ENCODE measurements around the gene MEF2B. TPM values are rescaled to one million over a fixed set of nuclear protein-coding genes. Genes with fewer than 3 reads are reported as not detected.
A peak's percentile ranks its signal among the peaks of the same experiment; 100 is the strongest.

The MEF2B gene
- total and polyA plus RNA-seq, 8 donors, result 0.93 to 7.2 (median 2.9) TPM; not detected in 5

DNA sequence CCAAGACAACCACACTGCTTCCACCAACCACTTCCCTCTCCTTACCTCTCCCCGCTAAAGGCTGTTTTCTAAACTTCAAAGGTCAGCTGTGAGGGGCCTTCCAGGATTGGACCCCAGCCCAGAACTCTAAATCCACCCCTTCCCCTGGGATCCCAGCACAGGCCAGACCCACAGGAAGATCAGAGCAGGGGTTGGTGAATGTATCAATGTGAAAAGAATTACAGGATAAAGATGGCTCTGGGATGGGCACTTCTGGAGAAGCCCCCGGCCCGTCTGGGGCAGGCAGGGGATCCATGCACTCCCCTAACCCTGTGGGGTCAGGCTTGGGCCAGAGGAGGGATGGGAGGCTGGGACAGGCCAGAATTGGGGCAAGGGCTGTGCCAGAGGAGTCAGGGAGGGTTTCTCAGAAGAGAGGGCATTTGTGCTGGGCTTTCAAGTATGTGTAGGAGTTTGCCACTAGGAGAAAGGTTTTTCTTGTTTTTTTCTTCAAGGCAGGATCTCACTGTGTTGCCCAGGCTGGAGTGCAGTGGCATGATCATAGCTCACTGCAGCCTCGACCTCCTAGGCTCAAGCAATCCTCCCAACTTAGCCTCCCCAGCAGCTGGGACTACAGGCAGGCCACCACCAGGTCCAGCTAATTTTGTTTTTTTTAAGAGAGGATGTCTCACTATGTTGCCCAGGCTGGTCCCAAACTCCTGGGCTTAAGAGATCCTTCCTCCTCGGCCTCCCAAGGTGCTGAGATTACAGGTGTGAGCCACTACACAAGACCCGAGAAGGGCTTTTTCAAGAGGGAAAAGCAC, 1.0 kb upstream of the MEF2B start:
- H3K4me3 ChIP-seq, result no peak overlapping the region
- H3K4me1 ChIP-seq, result peaks cover 8 to 21% (median 14%) of the 10 kb centered on the region in 4 donors
- TF ChIP-seq EP300 (IDR thresholded peaks at IDR 0.05), result no peak
- no peak for TF ChIP-seq POLR2AphosphoS5 (IDR thresholded peaks at IDR 0.05)
- TF ChIP-seq, protein P1, sequence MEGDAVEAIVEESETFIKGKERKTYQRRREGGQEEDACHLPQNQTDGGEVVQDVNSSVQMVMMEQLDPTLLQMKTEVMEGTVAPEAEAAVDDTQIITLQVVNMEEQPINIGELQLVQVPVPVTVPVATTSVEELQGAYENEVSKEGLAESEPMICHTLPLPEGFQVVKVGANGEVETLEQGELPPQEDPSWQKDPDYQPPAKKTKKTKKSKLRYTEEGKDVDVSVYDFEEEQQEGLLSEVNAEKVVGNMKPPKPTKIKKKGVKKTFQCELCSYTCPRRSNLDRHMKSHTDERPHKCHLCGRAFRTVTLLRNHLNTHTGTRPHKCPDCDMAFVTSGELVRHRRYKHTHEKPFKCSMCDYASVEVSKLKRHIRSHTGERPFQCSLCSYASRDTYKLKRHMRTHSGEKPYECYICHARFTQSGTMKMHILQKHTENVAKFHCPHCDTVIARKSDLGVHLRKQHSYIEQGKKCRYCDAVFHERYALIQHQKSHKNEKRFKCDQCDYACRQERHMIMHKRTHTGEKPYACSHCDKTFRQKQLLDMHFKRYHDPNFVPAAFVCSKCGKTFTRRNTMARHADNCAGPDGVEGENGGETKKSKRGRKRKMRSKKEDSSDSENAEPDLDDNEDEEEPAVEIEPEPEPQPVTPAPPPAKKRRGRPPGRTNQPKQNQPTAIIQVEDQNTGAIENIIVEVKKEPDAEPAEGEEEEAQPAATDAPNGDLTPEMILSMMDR (IDR thresholded peaks at IDR 0.05), result no peak
- TF ChIP-seq POLR2A (IDR thresholded peaks at IDR 0.05), result no peak
- H3K27ac ChIP-seq, result no peak overlapping the region
- WGBS, 5 donors, result 79 to 86% (median 80%) methylated on average over 6 of the region's 6 CpGs
- intact Hi-C loops (cut with DNase I; ENCODE audit: low total_unique reads), result no loop called here
- H3K36me3 ChIP-seq, result peaks cover 0 to 6% (median 5%) of the 10 kb centered on the region in 4 donors
- no peaks in the 10 kb centered on the region for H3K9me3 ChIP-seq
- peak in 1 of 2 donors; percentile 33 for DNase-seq
- H3K27me3 ChIP-seq, result peaks cover 0 to 7% (median 0%) of the 10 kb centered on the region in 3 donors

DNA sequence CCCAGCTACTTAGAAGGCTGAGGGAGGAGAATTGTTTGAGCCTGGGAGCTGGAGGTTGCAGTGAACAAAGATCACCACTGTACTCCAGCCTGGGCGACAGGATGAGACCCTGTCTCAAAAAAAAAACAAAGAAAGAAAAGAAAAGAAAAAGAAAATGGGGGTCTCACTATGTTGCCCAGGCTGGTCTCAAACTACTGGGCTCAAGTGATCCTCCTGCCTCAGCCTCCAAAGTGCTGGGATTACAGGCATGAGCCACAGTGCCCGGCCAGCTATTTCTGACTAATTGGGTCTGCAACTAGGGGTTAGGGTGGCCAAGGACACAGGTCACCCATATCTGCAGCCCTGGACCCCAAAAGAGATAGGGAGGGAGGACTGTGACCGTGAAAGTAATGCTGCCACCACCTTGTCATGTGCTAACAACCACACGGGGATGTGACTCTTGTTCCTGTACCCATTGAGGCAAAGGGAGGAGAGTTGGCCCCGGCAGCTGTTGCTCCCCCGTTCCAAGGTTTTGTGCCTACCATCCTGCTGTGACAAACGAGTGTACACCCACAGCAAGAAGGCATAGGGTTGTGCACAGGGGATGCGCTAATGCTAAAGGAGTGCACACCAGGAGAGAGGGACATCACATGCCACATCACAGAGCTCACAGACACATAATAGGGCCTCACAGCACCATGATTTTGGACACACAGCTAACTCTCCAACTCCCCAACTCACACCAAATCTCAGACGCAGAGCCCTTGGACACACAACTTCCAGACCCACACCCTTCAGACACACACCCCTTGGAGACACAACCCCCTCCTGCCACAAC, 619 bp downstream of the MEF2B start:
- H3K27me3 ChIP-seq, result peaks cover 0 to 7% (median 0%) of the 10 kb centered on the region in 3 donors

DNA sequence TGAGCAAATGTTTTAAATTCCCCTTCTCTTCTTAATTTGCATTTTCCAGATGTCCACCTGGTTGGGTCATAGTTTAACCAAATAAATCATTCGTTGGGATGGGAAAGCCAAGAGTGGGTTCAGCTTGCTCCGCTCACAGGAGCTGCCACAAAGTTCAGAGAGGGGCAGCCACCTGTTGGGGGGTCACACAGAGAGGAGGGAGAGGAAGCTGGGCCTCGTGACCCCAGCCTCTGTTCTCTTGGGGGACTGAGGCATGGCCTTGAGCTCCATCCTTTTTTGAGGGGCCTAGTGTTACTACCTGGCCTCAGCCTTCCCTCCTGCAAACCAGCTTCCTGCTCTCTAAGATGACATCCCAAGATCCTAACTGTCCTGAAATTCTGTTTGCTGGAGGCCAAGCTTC, 2.5 kb downstream of the MEF2B start:
- H3K36me3 ChIP-seq, result peaks cover 0 to 4% (median 0%) of the 10 kb centered on the region in 4 donors
- no peaks in the 10 kb centered on the region for H3K9me3 ChIP-seq
- H3K4me1 ChIP-seq, result peaks cover 8 to 20% (median 14%) of the 10 kb centered on the region in 4 donors
- WGBS, 5 donors, result 74 to 86% (median 79%) methylated on average over 3 of the region's 3 CpGs
- TF ChIP-seq POLR2AphosphoS5 (IDR thresholded peaks at IDR 0.05), result no peak
- TF ChIP-seq POLR2A (IDR thresholded peaks at IDR 0.05), result no peak
- TF ChIP-seq, protein P1 (IDR thresholded peaks at IDR 0.05), result no peak
- no peak for TF ChIP-seq EP300 (IDR thresholded peaks at IDR 0.05)
- no peak overlapping the region for H3K27ac ChIP-seq
- DNase-seq, result no peak
- intact Hi-C loops (cut with DNase I; ENCODE audit: low total_unique reads), result no loop called here
- peaks cover 0 to 7% (median 0%) of the 10 kb centered on the region in 3 donors for H3K27me3 ChIP-seq
- H3K4me3 ChIP-seq, result no peak overlapping the region

More for the DNA sequence above, 619 bp downstream of the MEF2B start:
- intact Hi-C loops (cut with DNase I; ENCODE audit: low total_unique reads), result no loop called here
- Histone ChIP-seq H3K4me3 (peak overlapping the region; percentile 28 to 46 (median 30)), H3K9me3 (no peaks in the 10 kb centered on the region), H3K27ac (no peak overlapping the region), H3K36me3 (peaks cover 0 to 4% (median 0%) of the 10 kb centered on the region in 4 donors), H3K4me1 (peaks cover 8 to 21% (median 14%) of the 10 kb centered on the region in 4 donors)
- no peak for DNase-seq
- WGBS, 5 donors, result 72 to 82% (median 76%) methylated on average over 5 to 9 of the region's 9 CpGs
- TF ChIP-seq POLR2A (IDR thresholded peaks at IDR 0.05), result no peak

DNA sequence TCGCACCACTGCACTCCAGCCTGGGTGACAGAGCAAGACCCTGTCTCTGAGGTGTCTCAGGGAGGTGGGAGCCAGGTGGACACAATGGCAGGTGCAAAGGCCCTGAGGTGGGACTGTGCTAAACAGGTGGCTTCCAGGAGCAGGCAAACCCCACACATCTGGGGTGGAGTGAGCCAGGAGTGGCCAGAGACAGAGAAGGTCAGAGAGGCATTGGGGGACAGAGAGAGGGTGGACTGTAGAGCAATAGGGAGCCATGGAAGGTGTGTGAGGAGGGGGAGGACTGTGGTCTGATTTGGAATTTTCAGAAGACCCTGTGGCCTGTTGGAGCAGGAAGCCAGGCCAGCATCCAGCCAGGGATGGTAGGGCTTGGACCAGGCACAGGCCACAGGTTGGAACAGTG, 4.7 kb downstream of the MEF2B start:
- WGBS, 5 donors, result 88 to 100% (median 95%) methylated on average over 1 of the region's 1 CpG
- Histone ChIP-seq H3K36me3 (peaks cover 0 to 4% (median 0%) of the 10 kb centered on the region in 4 donors), H3K27ac (no peak overlapping the region), H3K27me3 (peaks cover 0 to 6% (median 0%) of the 10 kb centered on the region in 3 donors), H3K4me3 (no peak overlapping the region), H3K4me1 (peaks cover 7 to 9% (median 7%) of the 10 kb centered on the region in 4 donors), H3K9me3 (no peaks in the 10 kb centered on the region)
- intact Hi-C loops (cut with DNase I; ENCODE audit: low total_unique reads), result no loop called here
- TF ChIP-seq POLR2AphosphoS5 (IDR thresholded peaks at IDR 0.05), result no peak
- TF ChIP-seq EP300 (IDR thresholded peaks at IDR 0.05), result no peak
- TF ChIP-seq POLR2A (IDR thresholded peaks at IDR 0.05), result no peak
- TF ChIP-seq, protein P1 (IDR thresholded peaks at IDR 0.05), result no peak
- DNase-seq, result no peak
